Immature natural killer cell (primary cell): ENCODE data around the gene TMTC2. TPM values are rescaled to one million over a fixed set of nuclear protein-coding genes. Genes with fewer than 3 reads are reported as not detected.

Experiments used
- DNase-seq, 3 donors: peaks; one replicate each; pipeline ENCODE4 v3.0.0; 2022; ENCODE audit warnings: mixed read lengths in 1 of 3
- H3K27ac Mint-ChIP-seq, 6 donors: one replicate each; pipeline ENCODE4 v1.8.0; 2020; ENCODE audit warnings: mixed read lengths in 6 of 6, mild to moderate bottlenecking in 5 of 6, inconsistent platforms in 4 of 6, moderate library complexity in 3 of 6
- H3K27me3 Mint-ChIP-seq, 3 donors: one replicate each; pipeline ENCODE4 v1.8.0; 2020 to 2021; ENCODE audit warnings: low read depth in 3 of 3, mild to moderate bottlenecking in 3 of 3, mixed read lengths in 3 of 3, moderate library complexity in 3 of 3, inconsistent platforms in 1 of 3
- H3K36me3 Mint-ChIP-seq, 3 donors: one replicate each; pipeline ENCODE4 v1.8.0; 2020; ENCODE audit warnings: mixed read lengths in 3 of 3, inconsistent platforms in 2 of 3, mild to moderate bottlenecking in 2 of 3
- H3K4me1 Mint-ChIP-seq, 2 donors: one replicate each; pipeline ENCODE4 v1.8.0; 2020; ENCODE audit warnings: inconsistent platforms in 2 of 2, mild to moderate bottlenecking in 2 of 2, mixed read lengths in 2 of 2, moderate library complexity in 1 of 2
- H3K4me3 Mint-ChIP-seq, 5 donors: one replicate each; pipeline ENCODE4 v1.8.0; 2020; ENCODE audit warnings: mild to moderate bottlenecking in 5 of 5, mixed read lengths in 5 of 5, inconsistent platforms in 3 of 5, moderate library complexity in 3 of 5
- H3K9me3 Mint-ChIP-seq, 6 donors: one replicate each; pipeline ENCODE4 v1.8.0; 2020; ENCODE audit warnings: mild to moderate bottlenecking in 6 of 6, mixed read lengths in 6 of 6, inconsistent platforms in 4 of 6, moderate library complexity in 3 of 6
- polyA plus RNA-seq, 3 donors: library from polyadenylated mRNA; unstranded; fragments of 300-500 nt; fragmentation: Illumina TruSeq; gene quantifications; one replicate each; pipeline ENCODE4 v1.2.3, GENCODE V29; 2021

TMTC2 gene
- polyA plus RNA-seq, 3 donors from 2014 or later, result not detected

DNA sequence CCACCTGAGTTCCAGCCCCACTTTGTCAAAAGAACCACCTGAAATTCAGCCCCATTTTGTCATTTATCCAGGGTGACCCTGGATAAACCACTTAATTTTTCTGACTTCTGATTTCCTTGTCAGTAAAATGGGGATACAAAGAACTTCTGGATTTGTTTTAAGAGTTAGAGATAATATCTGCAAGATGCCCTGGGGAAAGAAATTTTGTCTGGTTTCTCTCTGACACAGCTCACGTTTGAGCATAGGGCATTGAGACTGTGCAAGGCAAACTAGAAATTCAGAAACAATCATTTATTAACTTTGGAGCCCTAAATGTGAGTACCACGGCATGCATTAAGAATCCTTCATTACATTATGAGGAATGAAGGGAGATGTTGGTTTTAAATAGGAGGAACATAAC, 37.2 kb downstream of the TMTC2 start:
- H3K4me1 Mint-ChIP-seq, result peaks cover 3 to 8% of the 10 kb centered on the region in 2 donors
- no peaks in the 10 kb centered on the region for H3K36me3 Mint-ChIP-seq
- no peak overlapping the region for H3K27ac Mint-ChIP-seq
- H3K9me3 Mint-ChIP-seq, result peaks cover 0 to 5% (median 0%) of the 10 kb centered on the region in 6 donors
- no peak overlapping the region for H3K4me3 Mint-ChIP-seq
- no peak for DNase-seq
- H3K27me3 Mint-ChIP-seq, result no peaks in the 10 kb centered on the region

DNA sequence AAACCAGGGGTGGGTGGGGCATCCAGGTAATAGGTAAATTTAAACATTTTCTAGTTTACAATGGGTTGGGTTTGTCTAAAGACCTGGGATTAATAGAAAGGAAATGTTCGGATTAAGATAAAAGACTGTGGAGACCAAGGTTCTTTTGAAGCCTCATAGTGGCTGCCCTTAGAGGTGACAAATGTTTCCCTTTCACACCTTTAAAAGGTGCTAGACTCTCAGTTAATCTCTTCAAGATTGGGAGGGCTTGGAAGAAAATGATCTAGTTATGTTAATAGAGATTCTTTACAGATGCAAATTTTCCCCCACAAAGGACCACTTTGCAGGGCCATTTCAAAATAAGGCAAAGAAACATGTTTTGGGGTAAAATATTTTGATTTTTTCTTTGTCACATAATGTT, 39.0 kb downstream of the TMTC2 start:
- Mint-ChIP-seq H3K9me3 (peaks cover 0 to 8% (median 0%) of the 10 kb centered on the region in 6 donors), H3K4me1 (peaks cover 3 to 8% of the 10 kb centered on the region in 2 donors), H3K4me3 (no peak overlapping the region), H3K27ac (no peak overlapping the region), H3K27me3 (no peaks in the 10 kb centered on the region), H3K36me3 (no peaks in the 10 kb centered on the region)
- DNase-seq, result no peak

DNA sequence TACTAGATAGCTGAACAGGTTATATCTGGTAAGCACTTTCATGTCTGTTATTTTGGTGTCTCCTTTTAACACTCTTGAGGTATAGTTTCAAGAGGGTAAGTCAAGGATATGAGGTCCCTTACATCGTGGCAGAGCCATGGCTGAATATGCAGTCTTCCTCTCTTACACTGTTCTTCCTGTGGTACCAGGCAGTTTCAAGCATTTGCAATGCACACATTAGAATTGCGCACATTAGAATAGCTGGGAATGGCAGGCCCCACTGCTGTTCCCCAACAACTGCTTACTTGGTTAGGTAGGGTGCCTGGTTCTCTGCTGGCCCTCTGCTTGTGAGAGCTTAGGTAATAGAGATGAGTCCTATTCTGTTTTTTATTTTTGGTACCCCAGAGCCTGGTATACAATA, 41.2 kb downstream of the TMTC2 start:
- H3K4me1 Mint-ChIP-seq, result peaks cover 3 to 8% of the 10 kb centered on the region in 2 donors
- no peaks in the 10 kb centered on the region for H3K27me3 Mint-ChIP-seq
- no peak overlapping the region for H3K4me3 Mint-ChIP-seq
- no peaks in the 10 kb centered on the region for H3K36me3 Mint-ChIP-seq
- DNase-seq, result no peak
- H3K27ac Mint-ChIP-seq, result no peak overlapping the region
- peaks cover 0 to 8% (median 0%) of the 10 kb centered on the region in 6 donors for H3K9me3 Mint-ChIP-seq

DNA sequence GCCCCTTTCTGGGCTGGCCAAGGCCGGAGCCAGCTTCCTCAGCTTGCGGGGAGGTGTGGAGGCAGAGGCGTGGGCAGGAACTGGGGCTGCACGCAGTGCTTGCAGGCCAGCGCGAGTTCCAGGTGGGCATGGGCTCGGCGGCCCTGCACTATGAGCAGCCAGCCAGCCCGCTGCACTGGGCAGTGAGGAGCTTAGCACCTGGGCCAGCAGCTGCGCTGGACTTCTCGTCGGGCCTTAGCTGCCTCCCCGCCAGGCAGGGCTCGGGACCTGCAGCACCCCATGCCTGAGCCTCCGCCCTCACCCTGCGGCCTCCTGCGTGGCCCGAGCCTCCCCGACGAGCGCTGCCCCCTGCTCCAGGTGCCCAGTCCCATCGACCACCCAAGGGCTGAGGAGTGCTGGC, 42.0 kb downstream of the TMTC2 start:
- DNase-seq, result no peak
- H3K4me3 Mint-ChIP-seq, result no peak overlapping the region
- no peaks in the 10 kb centered on the region for H3K27me3 Mint-ChIP-seq
- no peak overlapping the region for H3K27ac Mint-ChIP-seq
- peaks cover 3 to 8% of the 10 kb centered on the region in 2 donors for H3K4me1 Mint-ChIP-seq
- H3K9me3 Mint-ChIP-seq, result peaks cover 0 to 8% (median 0%) of the 10 kb centered on the region in 6 donors
- no peaks in the 10 kb centered on the region for H3K36me3 Mint-ChIP-seq

DNA sequence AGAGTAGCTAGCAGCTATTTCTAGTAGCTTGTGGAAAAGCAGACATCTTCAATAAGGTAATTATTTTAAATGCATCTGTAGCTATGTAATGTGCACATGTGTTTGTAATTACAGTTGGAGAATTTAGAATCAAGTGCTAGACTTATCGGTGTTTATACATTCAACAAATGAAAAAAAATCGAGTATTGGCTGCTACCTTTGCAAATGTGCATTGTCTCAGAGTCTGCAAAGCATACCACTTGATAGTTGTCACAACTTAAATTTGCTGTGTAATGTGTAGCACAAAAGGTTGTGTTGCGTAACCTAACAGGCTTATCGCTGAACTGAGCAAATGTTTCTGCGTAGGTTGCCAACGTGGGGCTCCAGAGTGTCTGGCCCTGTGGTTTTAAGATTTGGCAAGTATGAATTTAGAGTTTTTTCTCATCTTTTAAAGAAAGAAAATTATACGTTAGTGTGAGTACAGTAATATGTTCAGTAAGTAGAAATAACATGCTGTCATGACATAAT, 44.3 kb downstream of the TMTC2 start:
- Mint-ChIP-seq H3K4me3 (no peak overlapping the region), H3K9me3 (peaks cover 0 to 8% (median 0%) of the 10 kb centered on the region in 6 donors), H3K36me3 (no peaks in the 10 kb centered on the region), H3K27me3 (no peaks in the 10 kb centered on the region), H3K27ac (no peak overlapping the region), H3K4me1 (peaks cover 0 to 2% of the 10 kb centered on the region in 2 donors)
- no peak for DNase-seq

DNA sequence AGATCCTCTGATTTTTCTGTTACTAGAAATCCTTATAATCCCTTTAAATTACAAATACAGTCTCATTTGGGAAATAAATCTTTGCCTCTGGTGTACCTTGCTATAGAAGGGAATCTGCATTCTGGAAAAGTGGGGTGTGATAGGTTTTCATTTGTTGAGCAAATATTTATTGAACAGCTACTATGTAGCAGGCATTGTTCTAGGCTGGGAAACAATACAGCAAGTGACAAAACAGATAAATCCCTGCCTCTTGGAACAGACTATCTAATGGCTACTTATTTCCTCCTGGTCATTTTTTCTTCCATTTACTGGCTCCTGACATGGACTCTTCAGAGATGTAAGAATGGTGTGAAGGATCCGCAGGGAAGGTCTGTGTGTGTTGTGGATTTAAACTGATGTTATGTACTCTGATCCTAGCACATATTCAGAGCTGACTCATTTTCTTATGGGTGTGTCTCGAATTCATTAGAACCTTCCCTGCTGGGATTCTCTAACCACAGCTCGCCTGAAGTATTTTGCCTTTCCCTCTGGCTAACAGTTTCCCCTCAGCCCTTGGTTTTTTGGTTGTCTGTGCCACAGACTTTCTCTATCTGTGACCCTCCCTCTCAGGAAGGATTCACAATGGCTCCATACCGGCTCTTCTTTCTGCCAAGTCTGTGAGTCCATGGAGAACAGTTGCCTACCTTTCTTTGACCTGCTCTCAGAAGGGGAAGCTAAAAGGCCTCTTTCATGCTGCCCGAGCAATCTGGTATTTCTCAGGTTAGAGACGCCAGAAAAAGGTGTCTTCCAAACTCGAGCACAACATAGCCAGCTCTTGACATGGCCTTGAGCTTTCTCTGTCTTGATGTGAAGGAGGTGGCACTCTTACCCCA, 53.7 kb downstream of the TMTC2 start:
- Mint-ChIP-seq H3K4me3 (no peak overlapping the region), H3K9me3 (peaks cover 0 to 9% (median under 1%) of the 10 kb centered on the region in 6 donors)

DNA sequence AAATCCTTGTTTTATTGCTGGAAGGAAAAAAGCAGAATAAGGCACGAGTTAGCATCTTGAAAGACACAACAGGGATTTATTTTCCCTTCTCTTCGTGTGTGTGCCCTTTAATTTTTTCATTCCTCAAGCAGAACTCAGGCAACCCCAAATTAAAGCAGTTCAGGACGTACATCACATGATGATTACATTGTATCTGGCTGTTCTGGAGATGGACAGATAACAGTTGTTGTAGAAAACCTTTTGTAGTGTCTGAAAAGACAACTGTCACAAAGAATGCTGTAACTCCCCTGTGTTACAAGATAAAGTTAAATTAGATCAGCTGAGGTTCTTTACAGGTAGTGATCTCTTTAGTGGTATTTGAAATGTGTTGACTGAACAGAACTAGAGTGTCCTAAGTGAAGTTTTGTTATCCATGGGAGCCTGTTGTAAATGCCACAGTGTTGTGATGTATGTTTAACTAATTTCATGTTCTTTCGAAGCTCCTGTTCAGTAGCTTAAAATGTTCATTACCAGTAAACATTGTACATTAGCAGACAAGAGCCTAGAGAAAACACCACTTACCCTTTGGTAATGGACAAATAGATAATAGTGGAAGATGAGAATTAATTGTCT, 58.5 kb downstream of the TMTC2 start:
- H3K9me3 Mint-ChIP-seq, result peaks cover 0 to 13% (median under 1%) of the 10 kb centered on the region in 6 donors
- DNase-seq, result no peak
- H3K36me3 Mint-ChIP-seq, result peaks cover 0 to 4% (median 3%) of the 10 kb centered on the region in 3 donors
- no peak overlapping the region for H3K4me3 Mint-ChIP-seq
- H3K4me1 Mint-ChIP-seq, result no peaks in the 10 kb centered on the region
- peaks cover 0 to 5% (median 0%) of the 10 kb centered on the region in 3 donors for H3K27me3 Mint-ChIP-seq
- H3K27ac Mint-ChIP-seq, result no peak overlapping the region

More for the DNA sequence above, 53.7 kb downstream of the TMTC2 start:
- H3K36me3 Mint-ChIP-seq, result peaks cover 0 to 4% (median 3%) of the 10 kb centered on the region in 3 donors
- no peaks in the 10 kb centered on the region for H3K4me1 Mint-ChIP-seq
- no peak overlapping the region for H3K27ac Mint-ChIP-seq
- no peak for DNase-seq
- peaks cover 0 to 5% (median 3%) of the 10 kb centered on the region in 3 donors for H3K27me3 Mint-ChIP-seq

DNA sequence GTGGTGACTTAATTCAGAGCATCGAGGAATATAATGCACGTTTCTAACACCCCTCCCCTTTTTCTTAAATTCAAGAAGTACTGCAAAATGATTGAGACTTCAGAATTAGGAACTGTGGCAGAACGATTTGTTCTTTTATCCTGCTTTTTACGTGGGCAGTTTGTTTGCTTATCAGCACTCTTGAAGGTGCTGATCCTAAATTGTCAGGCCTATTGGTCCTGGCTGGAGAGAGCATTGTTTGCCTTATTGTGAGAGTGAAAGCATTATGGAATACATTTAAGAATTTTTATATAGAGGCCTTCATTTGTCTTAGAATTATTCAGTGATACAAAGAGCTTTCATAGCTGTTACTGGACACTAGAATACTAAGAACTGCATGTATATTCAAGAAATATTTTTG, 59.1 kb downstream of the TMTC2 start:
- Mint-ChIP-seq H3K4me1 (no peaks in the 10 kb centered on the region), H3K36me3 (peaks cover 0 to 4% (median 3%) of the 10 kb centered on the region in 3 donors), H3K4me3 (no peak overlapping the region), H3K27me3 (peaks cover 0 to 3% (median 0%) of the 10 kb centered on the region in 3 donors), H3K9me3 (peaks cover 0 to 11% (median 3%) of the 10 kb centered on the region in 6 donors), H3K27ac (no peak overlapping the region)
- no peak for DNase-seq

DNA sequence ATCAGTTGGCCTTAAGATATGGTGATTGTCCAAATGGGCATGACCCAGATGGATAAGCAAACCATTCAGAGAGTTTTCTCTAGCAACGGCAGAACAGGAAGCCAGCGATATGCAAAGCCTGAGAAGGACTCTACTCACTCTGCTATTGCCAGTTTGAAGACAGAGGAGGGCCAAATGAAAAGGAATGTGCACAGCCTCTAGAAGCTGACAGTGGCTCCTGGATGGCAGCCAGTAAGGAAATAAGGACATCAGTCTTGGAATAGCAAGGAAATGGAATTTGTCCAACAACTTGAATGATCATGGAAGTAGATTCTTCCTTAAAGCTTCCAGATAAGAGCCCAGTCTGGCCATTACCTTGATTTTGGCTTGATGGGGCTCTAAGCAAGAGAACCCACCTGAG, 60.0 kb downstream of the TMTC2 start:
- no peak for DNase-seq
- Mint-ChIP-seq H3K36me3 (peaks cover 0 to 4% (median 3%) of the 10 kb centered on the region in 3 donors), H3K4me3 (no peak overlapping the region), H3K27ac (no peak overlapping the region), H3K4me1 (no peaks in the 10 kb centered on the region), H3K27me3 (peaks cover 0 to 3% (median 0%) of the 10 kb centered on the region in 3 donors), H3K9me3 (peaks cover 0 to 9% (median 3%) of the 10 kb centered on the region in 6 donors)

DNA sequence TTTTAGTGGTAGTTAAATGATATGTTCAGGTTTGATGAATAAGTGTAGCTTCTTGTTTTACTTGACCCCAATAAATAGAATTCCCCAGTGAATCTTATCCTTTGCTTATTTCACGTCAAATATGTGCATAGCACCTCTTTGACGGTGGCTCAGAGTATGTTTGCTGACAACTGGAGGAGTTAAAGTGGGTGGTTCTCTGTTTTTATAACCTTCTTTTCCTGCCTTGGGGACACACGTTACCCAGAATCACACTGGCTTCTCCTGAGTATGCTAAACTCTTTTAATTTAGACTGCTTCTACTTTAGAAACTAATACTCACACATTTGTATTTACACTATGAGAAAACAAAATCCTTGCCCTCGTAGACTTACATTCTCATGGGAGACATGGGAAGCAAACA, 62.3 kb downstream of the TMTC2 start:
- no peaks in the 10 kb centered on the region for H3K4me1 Mint-ChIP-seq
- H3K4me3 Mint-ChIP-seq, result no peak overlapping the region
- no peak overlapping the region for H3K27ac Mint-ChIP-seq
- no peaks in the 10 kb centered on the region for H3K27me3 Mint-ChIP-seq
- no peaks in the 10 kb centered on the region for H3K36me3 Mint-ChIP-seq
- no peak for DNase-seq
- H3K9me3 Mint-ChIP-seq, result peaks cover 0 to 6% (median 0%) of the 10 kb centered on the region in 6 donors

DNA sequence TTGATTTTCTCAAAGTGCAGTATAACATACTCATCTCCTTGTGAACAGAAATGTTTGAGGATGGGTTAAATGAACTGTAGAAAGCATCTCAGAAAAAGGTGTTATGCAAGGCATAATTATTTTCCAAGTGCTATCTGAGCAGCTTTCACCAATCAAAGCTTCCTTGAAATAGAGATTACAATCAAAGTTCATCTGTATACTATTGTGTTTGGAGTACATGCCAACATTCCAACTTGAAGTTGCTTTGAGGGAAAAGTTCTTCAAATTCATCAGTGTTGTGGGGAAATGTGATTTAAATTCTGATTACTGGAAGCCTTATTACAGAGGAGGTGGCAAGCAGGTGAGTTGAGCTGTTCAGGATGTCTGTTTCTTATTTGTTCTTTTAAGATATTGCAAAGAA, 68.2 kb downstream of the TMTC2 start:
- Mint-ChIP-seq H3K27ac (no peak overlapping the region), H3K4me1 (no peaks in the 10 kb centered on the region), H3K9me3 (peaks cover 0 to 6% (median 0%) of the 10 kb centered on the region in 6 donors), H3K36me3 (no peaks in the 10 kb centered on the region), H3K4me3 (no peak overlapping the region), H3K27me3 (peaks cover 0 to 1% (median 0%) of the 10 kb centered on the region in 3 donors)
- no peak for DNase-seq

DNA sequence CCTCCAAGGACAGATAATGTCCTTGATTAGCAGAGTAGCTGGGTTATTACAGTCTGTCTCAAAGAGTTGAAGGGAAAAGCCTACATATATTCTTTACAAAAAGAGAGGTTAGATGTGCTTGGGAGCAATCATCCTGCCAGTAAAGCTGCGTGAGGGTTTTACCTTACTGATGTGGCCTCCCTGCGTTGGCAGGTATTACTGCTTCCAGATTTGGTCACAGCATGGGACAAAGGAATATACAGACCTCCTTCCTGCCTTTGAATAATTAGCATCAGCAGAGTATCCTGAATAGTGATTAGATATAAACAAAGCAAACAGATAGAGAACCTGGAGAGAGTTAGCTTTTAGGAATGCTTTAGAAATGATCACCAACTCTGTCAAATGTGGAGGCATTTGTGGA, 69.6 kb downstream of the TMTC2 start:
- Mint-ChIP-seq H3K27me3 (peaks cover 0 to 1% (median 0%) of the 10 kb centered on the region in 3 donors), H3K36me3 (no peaks in the 10 kb centered on the region), H3K9me3 (no peaks in the 10 kb centered on the region), H3K4me3 (no peak overlapping the region), H3K4me1 (no peaks in the 10 kb centered on the region), H3K27ac (peak overlapping the region in 1 of 6 donors; percentile 30)
- no peak for DNase-seq

DNA sequence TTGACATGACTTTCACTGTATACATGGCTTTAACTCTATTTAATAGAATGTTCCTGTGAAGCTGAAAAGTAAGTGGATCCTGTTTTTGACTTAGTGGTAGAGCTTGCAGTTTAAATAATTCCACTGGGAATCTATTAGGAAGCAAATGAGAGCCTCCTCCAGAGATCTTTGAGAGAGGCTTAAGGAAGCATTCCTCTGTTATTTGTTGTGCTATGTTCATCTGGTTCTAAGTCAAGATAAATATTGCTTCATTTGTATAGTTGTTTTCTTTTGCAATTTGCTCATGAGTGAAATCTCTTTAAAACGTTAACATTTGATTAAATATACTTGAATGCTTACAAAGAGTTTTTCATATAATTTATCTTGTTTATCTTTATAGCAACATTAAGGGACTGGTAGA, 70.4 kb downstream of the TMTC2 start:
- Mint-ChIP-seq H3K9me3 (peaks cover 0 to 3% (median 0%) of the 10 kb centered on the region in 6 donors), H3K27ac (no peak overlapping the region), H3K36me3 (no peaks in the 10 kb centered on the region), H3K27me3 (peaks cover 0 to 1% (median 0%) of the 10 kb centered on the region in 3 donors), H3K4me3 (no peak overlapping the region), H3K4me1 (no peaks in the 10 kb centered on the region)
- no peak for DNase-seq

DNA sequence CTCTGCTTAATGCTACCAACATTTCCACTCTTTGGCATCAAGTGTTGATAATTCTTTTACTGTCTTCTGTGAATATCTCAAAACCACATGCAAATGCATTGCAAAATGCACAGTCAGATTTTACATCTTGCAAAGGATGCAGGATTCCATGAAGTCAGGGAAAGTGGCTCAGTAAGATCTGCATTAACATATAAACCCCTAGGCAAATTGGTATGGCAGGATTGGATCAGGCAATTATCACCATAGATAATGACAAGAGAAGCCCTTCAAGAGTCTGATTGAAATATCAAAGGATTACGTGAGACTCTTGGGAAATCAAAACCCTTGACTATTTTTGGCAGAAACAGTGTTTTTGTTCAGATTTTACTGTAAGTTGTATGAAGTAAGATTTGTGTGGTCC, 71.0 kb downstream of the TMTC2 start:
- Mint-ChIP-seq H3K9me3 (peaks cover 0 to 3% (median 0%) of the 10 kb centered on the region in 6 donors), H3K27ac (no peak overlapping the region), H3K27me3 (peaks cover 0 to 1% (median 0%) of the 10 kb centered on the region in 3 donors), H3K4me3 (no peak overlapping the region), H3K4me1 (no peaks in the 10 kb centered on the region), H3K36me3 (no peaks in the 10 kb centered on the region)
- DNase-seq, result no peak
